H1 (cell line): ENCODE results near the gene CD96. TPM values are rescaled to one million over a fixed set of nuclear protein-coding genes. Genes with fewer than 3 reads are reported as not detected.

Source experiments
- CTCF ChIA-PET: fragments of 300-600 bp; sonication (Branson Sonifier 250); formaldehyde crosslinking; loops from one replicate; lab custom pipeline; 2021; ENCODE audit not compliant: partially characterized antibody; lab: Charles Lee
- POLR2A ChIA-PET: fragments of 300-600 bp; sonication (Branson Sonifier 250); formaldehyde crosslinking; loops from one replicate; lab custom pipeline; 2021; ENCODE audit warnings: inconsistent platforms; ENCODE audit not compliant: partially characterized antibody; lab: Charles Lee
- DNase-seq, 2 experiments: peaks; one replicate each; pipeline versions ENCODE4 v3.0.0 to v3.0.0-alpha.2; 2010 to 2022; ENCODE audit warnings: low spot score in 2 of 2, low read depth in 1 of 2, mixed read lengths in 1 of 2
- FAIRE-seq: peaks from 2 replicates; lab custom pipeline; 2011; peaks lifted over from hg19 to GRCh38; lab: Jason Lieb, UNC
- H2AFZ ChIP-seq: 2 replicates; pipeline ENCODE4 v1.8.1; 2012; ENCODE audit warnings: low read length, inconsistent platforms
- H2AK5ac ChIP-seq: 2 replicates; pipeline ENCODE4 v1.6.1; 2013; ENCODE audit warnings: low read depth, low read length
- H2BK120ac ChIP-seq: replicated peaks from 2 replicates; pipeline ENCODE3; 2013; ENCODE audit warnings: low read depth, low read length, inconsistent platforms
- H2BK12ac ChIP-seq: 2 replicates; pipeline ENCODE4 v1.6.1; 2013; ENCODE audit warnings: low read depth, low read length
- H2BK15ac ChIP-seq: 2 replicates; pipeline ENCODE4 v1.6.1; 2013; ENCODE audit warnings: low read length
- H2BK20ac ChIP-seq: 2 replicates; pipeline ENCODE4 v1.6.1; 2013; ENCODE audit warnings: low read length
- H2BK5ac ChIP-seq: 2 replicates; pipeline ENCODE4 v1.6.1; 2013; ENCODE audit warnings: low read depth, low read length
- H3K14ac ChIP-seq: 2 replicates; pipeline ENCODE4 v1.6.1; 2013; ENCODE audit warnings: inconsistent platforms; ENCODE audit not compliant: insufficient read length
- H3K18ac ChIP-seq: 2 replicates; pipeline ENCODE4 v1.6.1; 2013; ENCODE audit warnings: low read length; ENCODE audit errors: extremely low read depth
- H3K23ac ChIP-seq: 2 replicates; pipeline ENCODE4 v1.6.1; 2013; ENCODE audit warnings: inconsistent platforms; ENCODE audit not compliant: insufficient read length
- H3K23me2 ChIP-seq: 2 replicates; pipeline ENCODE4 v1.6.1; 2013; ENCODE audit warnings: low read depth, low read length
- H3K27ac ChIP-seq: 2 replicates; pipeline ENCODE4 v1.6.1; 2011; ENCODE audit warnings: low read depth, low read length, inconsistent platforms
- H3K27me3 ChIP-seq, 4 experiments: replicated peaks in 1 of 4; 1 replicate in 1 of 4; 2 replicates in 3 of 4; pipeline versions ENCODE4 v1.6.1 to v1.8.1; 2011 to 2013; ENCODE audit warnings: low read length in 3 of 4, mild to moderate bottlenecking in 3 of 4, inconsistent platforms in 2 of 4, mixed read lengths in 2 of 4, moderate library complexity in 1 of 4; ENCODE audit not compliant: control insufficient read depth in 3 of 4, insufficient read depth in 3 of 4; ENCODE audit errors: extremely low read depth in 1 of 4
- H3K36me3 ChIP-seq, 4 experiments: 2 replicates each; pipeline versions ENCODE4 v1.6.1 to v1.8.1; 2011 to 2013; ENCODE audit warnings: mild to moderate bottlenecking in 4 of 4, low read length in 3 of 4, moderate library complexity in 2 of 4, control low read depth in 1 of 4, inconsistent platforms in 1 of 4; ENCODE audit not compliant: insufficient read depth in 4 of 4, control insufficient read depth in 2 of 4
- H3K4ac ChIP-seq: replicated peaks from 2 replicates; pipeline ENCODE3; 2013; ENCODE audit warnings: low read length, low read depth, mixed read lengths, inconsistent platforms; ENCODE audit not compliant: insufficient read length
- H3K4me1 ChIP-seq, 4 experiments: replicated peaks in 1 of 4; 1 replicate in 1 of 4; 2 replicates in 3 of 4; pipeline versions ENCODE4 v1.6.1 to v1.8.1; 2011 to 2013; ENCODE audit warnings: low read length in 3 of 4, inconsistent platforms in 2 of 4, mixed read lengths in 1 of 4; ENCODE audit not compliant: insufficient read depth in 4 of 4, control insufficient read depth in 3 of 4
- H3K4me2 ChIP-seq, 2 experiments: 2 replicates each; pipeline versions ENCODE4 v1.6.1 to v1.8.1; 2011 to 2013; ENCODE audit warnings: low read depth in 2 of 2, low read length in 2 of 2, control low read depth in 1 of 2, inconsistent platforms in 1 of 2, mild to moderate bottlenecking in 1 of 2; ENCODE audit not compliant: insufficient read depth in 1 of 2
- H3K4me3 ChIP-seq, 4 experiments: fragments of 200-600, 300-600 bp in 1 of 4; sonication (generic), shearing (Covaris generic), sonication (Bioruptor Twin) in 1 of 4; 2 replicates each; pipeline versions ENCODE4 v1.5.1 to v1.8.1; 2011 to 2016; ENCODE audit warnings: low read length in 4 of 4, low read depth in 3 of 4, control low read depth in 2 of 4, inconsistent platforms in 2 of 4, mild to moderate bottlenecking in 2 of 4, mixed read lengths in 1 of 4, moderate library complexity in 1 of 4; ENCODE audit not compliant: insufficient read depth in 2 of 4; ENCODE audit errors: extremely low read depth in 1 of 4
- H3K56ac ChIP-seq: replicated peaks from 2 replicates; pipeline ENCODE3; 2013; ENCODE audit warnings: low read depth, mild to moderate bottlenecking, mixed read lengths, low read length, inconsistent platforms; ENCODE audit not compliant: insufficient read length
- H3K79me1 ChIP-seq: 2 replicates; pipeline ENCODE4 v1.6.1; 2013; ENCODE audit warnings: low read depth, low read length, control low read depth
- H3K79me2 ChIP-seq, 2 experiments: 2 replicates each; pipeline versions ENCODE4 v1.6.1 to v1.8.1; 2012 to 2013; ENCODE audit warnings: low read length in 2 of 2, mild to moderate bottlenecking in 2 of 2, inconsistent platforms in 1 of 2; ENCODE audit not compliant: insufficient read depth in 2 of 2, control insufficient read depth in 1 of 2
- H3K9ac ChIP-seq, 4 experiments: replicated peaks in 1 of 4; 1 replicate in 1 of 4; 2 replicates in 3 of 4; pipeline versions ENCODE4 v1.6.1 to v1.8.1; 2011 to 2013; ENCODE audit warnings: low read depth in 3 of 4, low read length in 3 of 4, control low read depth in 2 of 4, mild to moderate bottlenecking in 2 of 4, moderate library complexity in 2 of 4, inconsistent platforms in 1 of 4; ENCODE audit errors: extremely low read depth in 1 of 4
- H3K9me3 ChIP-seq, 2 experiments: 2 replicates each; pipeline versions ENCODE4 v1.6.1 to v1.8.1; 2012 to 2013; ENCODE audit warnings: mild to moderate bottlenecking in 2 of 2, moderate library complexity in 2 of 2, control low read depth in 1 of 2, inconsistent platforms in 1 of 2, low read depth in 1 of 2, low read length in 1 of 2, mixed read lengths in 1 of 2; ENCODE audit not compliant: insufficient read depth in 2 of 2
- H4K20me1 ChIP-seq, 2 experiments: replicated peaks in 1 of 2; 2 replicates each; pipeline versions ENCODE3 to v1.8.1; 2011 to 2013; ENCODE audit warnings: inconsistent platforms in 2 of 2, low read length in 2 of 2, mild to moderate bottlenecking in 1 of 2; ENCODE audit not compliant: insufficient read depth in 2 of 2, control insufficient read depth in 1 of 2
- H4K5ac ChIP-seq: 2 replicates; pipeline ENCODE4 v1.6.1; 2013; ENCODE audit warnings: low read length, low read depth, mixed read lengths, inconsistent platforms; ENCODE audit not compliant: insufficient read length
- H4K8ac ChIP-seq: 2 replicates; pipeline ENCODE4 v1.8.0; 2013; ENCODE audit warnings: mild to moderate bottlenecking, moderate library complexity, low read length, inconsistent platforms; ENCODE audit not compliant: insufficient read depth; ENCODE audit errors: extremely low read depth
- H4K91ac ChIP-seq: replicated peaks from 2 replicates; pipeline ENCODE3; 2013; ENCODE audit warnings: low read length, mixed read lengths, inconsistent platforms; ENCODE audit not compliant: insufficient read length
- WGBS, 2 experiments: shearing (Covaris generic) in 1 of 2; methylation state at CpG; one replicate each; pipeline versions ENCODE4 v1.1.6 to v1.1.7; 2013 to 2015; ENCODE audit warnings: low lambda C conversion rate in 2 of 2, mixed read lengths in 2 of 2, inconsistent platforms in 1 of 2, low coverage in 1 of 2, missing lambda C conversion rate in 1 of 2; ENCODE audit not compliant: insufficient replicate concordance in 2 of 2, insufficient coverage in 1 of 2, insufficient read length in 1 of 2; ENCODE audit errors: extremely low coverage in 1 of 2, missing lambda C conversion rate in 1 of 2; 5-methylcytosine and 5-hydroxymethylcytosine counted together
- polyA plus RNA-seq, 7 experiments: library from polyadenylated mRNA; depleted of rRNA in 3 of 7; stranded (reverse) in 5 of 7; unstranded in 2 of 7; fragments of >200 nt in 5 of 7; fragments of 200-250 nt in 2 of 7; gene quantifications; 1 replicate in 5 of 7; 2 replicates in 1 of 7; 4 replicates in 1 of 7; pipeline versions ENCODE4 v1.2.1 to v1.2.3, GENCODE V29; 2011 to 2013; ENCODE audit warnings: missing spikeins in 2 of 7, mixed read lengths in 2 of 7
- total RNA-seq: library from RNA; stranded (reverse); fragmentation: NEBNext Ultra II Directional; extraction: Animal tissue kit (Norgen Biotek cat#: 25700); gene quantifications from 2 replicates; pipeline ENCODE4 v1.2.1, GENCODE V29; 2021

The CD96 gene
- total and polyA plus RNA-seq, 2 of the 8 experiments (the other 6 are each of a cell fraction or from before 2014, with no cell fraction given): not detected

GRCh38 chr3:111589303-111590142, 47.5 kb downstream of the CD96 start:
- Histone ChIP-seq H2AFZ (no peak overlapping the region), H2AK5ac (no peak overlapping the region), H3K79me1 (no peaks in the 10 kb centered on the region), H3K23me2 (no peaks in the 10 kb centered on the region), H4K5ac (no peak overlapping the region), H3K4me1 (no peaks in the 10 kb centered on the region), H2BK120ac (no peak overlapping the region), H4K91ac (no peak overlapping the region), H3K27me3 (no peaks in the 10 kb centered on the region), H2BK12ac (no peak overlapping the region), H2BK15ac (no peak overlapping the region), H3K4ac (no peak overlapping the region), H3K36me3 (no peaks in the 10 kb centered on the region), H4K8ac (no peak overlapping the region), H3K56ac (no peak overlapping the region), H2BK5ac (no peak overlapping the region), H3K4me3 (no peak overlapping the region), H3K27ac (no peak overlapping the region), H3K9ac (no peak overlapping the region), H3K23ac (no peak overlapping the region), H3K9me3 (peaks cover 0 to 4% of the 10 kb centered on the region in 2 experiments; a peak in 1 of 4 replicates), H2BK20ac (no peak overlapping the region), H4K20me1 (no peaks in the 10 kb centered on the region), H3K18ac (no peak overlapping the region), H3K79me2 (no peaks in the 10 kb centered on the region), H3K14ac (no peak overlapping the region), H3K4me2 (no peak overlapping the region)
- ChIA-PET POLR2A (no interaction called here), CTCF (interaction anchor here (1.1 to 2.3 kb wide), 3 partner anchors 10 to 33 kb away, joined by 3 to 12 read pairs (median 3); no protein-coding TSS in a partner anchor)
- DNase-seq (no peak), FAIRE-seq (no peak)
- WGBS, 2 experiments: 86% methylated on average over 2 of the region's 2 CpGs; no CpG with 5 or more reads in 1 of the 2 experiments
